Colonic mucosa (tissue), 4 donors: ENCODE results near the gene UNC45A. TPM values are rescaled to one million over a fixed set of nuclear protein-coding genes. Genes with fewer than 3 reads are reported as not detected.
"Not testable (repeated sequence)": the region's sequence is repeated elsewhere in the genome, so short reads cannot be mapped to it uniquely, and the experiment has no call there.

Experiments used
- DNase-seq: peaks from one replicate; pipeline ENCODE4 v3.0.0-alpha.2; 2020
- H3K27ac ChIP-seq: fragments of 200-600 bp; one replicate; pipeline ENCODE4 v1.8.0; 2021
- H3K27me3 ChIP-seq: fragments of 200-600 bp; one replicate; pipeline ENCODE4 v1.8.0; 2021
- H3K36me3 ChIP-seq: fragments of 200-600 bp; one replicate; pipeline ENCODE4 v1.8.0; 2021
- H3K4me1 ChIP-seq: fragments of 200-600 bp; one replicate; pipeline ENCODE4 v1.8.0; 2021; ENCODE audit warnings: mild to moderate bottlenecking
- H3K4me3 ChIP-seq: fragments of 200-600 bp; one replicate; pipeline ENCODE4 v1.8.0; 2021
- H3K9ac ChIP-seq, 2 donors: one replicate each; pipeline ENCODE4 v1.7.0; 2013; ENCODE audit warnings: control low read depth in 2 of 2, low read depth in 2 of 2, low read length in 2 of 2
- H3K9me3 ChIP-seq: fragments of 200-600 bp; one replicate; pipeline ENCODE4 v1.8.0; 2021
- intact Hi-C: fragments of 100-400 bp; cut with DNase I; formaldehyde crosslinking; loops from one replicate; pipeline ENCODE4 v1.14.1; 2022
- total RNA-seq, 2 donors: library from RNA; stranded (reverse); fragmentation: NEBNext Ultra II Directional in 1 of 2; extraction: Animal tissue kit (Norgen Biotek cat#: 25700) in 1 of 2; gene quantifications; one replicate each; pipeline ENCODE4 v1.2.1, GENCODE V29; 2021
- TF ChIP-seq, protein P1 (sequence below): fragments of 200-600 bp; IDR thresholded peaks from one replicate; pipeline ENCODE4 v1.8.0; 2022; ENCODE audit warnings: antibody characterized with exemption, mild to moderate bottlenecking
- donor health status: healthy.
- donor health status: DM: no; HTN: no; CAD: no.
- donor health status: DM: no; HTN: no; CAD: no.

Gene UNC45A
- total RNA-seq, 2 donors from 2014 or later: 60.7 to 74.5 TPM

DNA sequence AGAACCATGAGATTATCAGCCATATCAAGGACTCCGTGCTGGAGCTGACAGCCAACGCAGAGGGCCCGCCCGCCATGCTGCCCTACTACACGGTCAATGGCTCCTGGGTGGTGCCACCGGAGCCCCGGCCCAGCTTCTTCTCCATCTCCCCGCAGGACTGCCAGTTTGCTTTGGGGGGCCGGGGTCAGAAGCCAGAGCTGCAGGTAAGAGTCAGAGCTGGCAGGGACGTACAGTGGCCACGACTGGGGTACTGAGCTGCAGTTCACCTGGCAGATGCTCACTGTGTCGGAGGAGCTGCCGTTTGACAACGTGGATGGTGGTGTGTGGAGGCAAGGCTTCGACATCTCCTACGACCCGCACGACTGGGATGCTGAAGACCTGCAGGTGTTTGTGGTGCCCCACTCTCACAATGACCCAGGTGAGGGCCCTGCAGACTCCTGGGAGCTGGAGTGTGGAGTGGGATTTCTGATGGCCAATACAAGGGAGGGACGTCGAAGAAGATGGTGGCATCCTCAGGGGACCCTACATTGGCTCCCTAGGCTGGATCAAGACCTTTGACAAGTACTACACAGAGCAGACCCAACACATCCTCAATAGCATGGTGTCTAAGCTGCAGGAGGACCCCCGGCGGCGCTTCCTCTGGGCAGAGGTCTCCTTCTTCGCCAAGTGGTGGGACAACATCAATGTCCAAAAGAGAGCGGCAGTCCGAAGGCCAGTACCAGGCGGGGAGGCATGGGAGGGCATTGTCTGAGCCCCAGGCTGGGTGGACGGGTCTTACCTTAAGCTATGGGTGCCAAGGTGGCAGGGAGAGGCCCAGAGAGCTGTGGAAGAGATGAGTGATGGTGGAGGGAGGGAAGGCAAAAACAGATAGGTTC is 29.5 kb upstream of the UNC45A start:
- DNase-seq: no peak
- no peaks in the 10 kb centered on the region for H3K4me1 ChIP-seq
- intact Hi-C loops: no loop called here

DNA sequence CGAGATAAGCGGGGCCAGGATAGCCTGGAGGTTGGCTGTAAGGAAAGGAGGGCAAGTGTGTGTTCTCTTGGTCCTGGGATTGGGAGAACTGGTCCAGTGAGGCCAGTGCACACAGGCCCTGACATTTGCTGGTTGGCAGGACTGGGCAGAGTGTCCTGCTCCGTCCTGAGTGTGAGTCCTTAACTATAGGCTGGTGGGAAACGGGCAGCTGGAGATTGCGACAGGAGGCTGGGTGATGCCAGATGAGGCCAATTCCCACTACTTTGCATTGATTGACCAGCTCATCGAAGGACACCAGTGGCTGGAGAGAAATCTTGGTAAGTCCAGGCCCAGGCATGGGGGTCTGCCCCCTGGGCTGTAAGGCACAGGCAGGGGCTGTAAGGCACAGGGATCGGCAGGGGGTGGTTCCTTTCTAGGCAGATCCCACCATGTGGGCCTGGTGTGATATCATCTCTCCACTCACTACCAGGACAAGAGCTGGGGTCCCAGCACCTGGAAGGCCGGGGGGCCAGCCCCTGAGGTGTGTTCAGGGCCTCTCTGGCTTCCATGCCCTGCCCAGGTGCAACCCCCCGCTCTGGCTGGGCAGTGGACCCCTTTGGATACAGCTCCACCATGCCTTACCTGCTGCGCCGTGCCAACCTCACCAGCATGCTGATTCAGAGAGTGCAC is 28.8 kb upstream of the UNC45A start:
- Histone ChIP-seq H3K36me3 (peaks cover 27% of the 10 kb centered on the region), H3K27ac (no peak overlapping the region), H3K4me3 (no peak overlapping the region), H3K4me1 (no peaks in the 10 kb centered on the region), H3K9me3 (no peaks in the 10 kb centered on the region), H3K27me3 (no peaks in the 10 kb centered on the region), H3K9ac (no peak overlapping the region)
- intact Hi-C loops: no loop called here
- DNase-seq: no peak
- TF ChIP-seq, protein P1, sequence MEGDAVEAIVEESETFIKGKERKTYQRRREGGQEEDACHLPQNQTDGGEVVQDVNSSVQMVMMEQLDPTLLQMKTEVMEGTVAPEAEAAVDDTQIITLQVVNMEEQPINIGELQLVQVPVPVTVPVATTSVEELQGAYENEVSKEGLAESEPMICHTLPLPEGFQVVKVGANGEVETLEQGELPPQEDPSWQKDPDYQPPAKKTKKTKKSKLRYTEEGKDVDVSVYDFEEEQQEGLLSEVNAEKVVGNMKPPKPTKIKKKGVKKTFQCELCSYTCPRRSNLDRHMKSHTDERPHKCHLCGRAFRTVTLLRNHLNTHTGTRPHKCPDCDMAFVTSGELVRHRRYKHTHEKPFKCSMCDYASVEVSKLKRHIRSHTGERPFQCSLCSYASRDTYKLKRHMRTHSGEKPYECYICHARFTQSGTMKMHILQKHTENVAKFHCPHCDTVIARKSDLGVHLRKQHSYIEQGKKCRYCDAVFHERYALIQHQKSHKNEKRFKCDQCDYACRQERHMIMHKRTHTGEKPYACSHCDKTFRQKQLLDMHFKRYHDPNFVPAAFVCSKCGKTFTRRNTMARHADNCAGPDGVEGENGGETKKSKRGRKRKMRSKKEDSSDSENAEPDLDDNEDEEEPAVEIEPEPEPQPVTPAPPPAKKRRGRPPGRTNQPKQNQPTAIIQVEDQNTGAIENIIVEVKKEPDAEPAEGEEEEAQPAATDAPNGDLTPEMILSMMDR: no peak

More for the DNA sequence above, 29.5 kb upstream of the UNC45A start:
- H3K4me3 ChIP-seq: no peak overlapping the region
- no peak overlapping the region for H3K27ac ChIP-seq
- H3K9ac ChIP-seq: no peak overlapping the region
- H3K27me3 ChIP-seq: no peaks in the 10 kb centered on the region
- no peaks in the 10 kb centered on the region for H3K9me3 ChIP-seq
- peaks cover 20% of the 10 kb centered on the region for H3K36me3 ChIP-seq
- TF ChIP-seq, protein P1: no peak

DNA sequence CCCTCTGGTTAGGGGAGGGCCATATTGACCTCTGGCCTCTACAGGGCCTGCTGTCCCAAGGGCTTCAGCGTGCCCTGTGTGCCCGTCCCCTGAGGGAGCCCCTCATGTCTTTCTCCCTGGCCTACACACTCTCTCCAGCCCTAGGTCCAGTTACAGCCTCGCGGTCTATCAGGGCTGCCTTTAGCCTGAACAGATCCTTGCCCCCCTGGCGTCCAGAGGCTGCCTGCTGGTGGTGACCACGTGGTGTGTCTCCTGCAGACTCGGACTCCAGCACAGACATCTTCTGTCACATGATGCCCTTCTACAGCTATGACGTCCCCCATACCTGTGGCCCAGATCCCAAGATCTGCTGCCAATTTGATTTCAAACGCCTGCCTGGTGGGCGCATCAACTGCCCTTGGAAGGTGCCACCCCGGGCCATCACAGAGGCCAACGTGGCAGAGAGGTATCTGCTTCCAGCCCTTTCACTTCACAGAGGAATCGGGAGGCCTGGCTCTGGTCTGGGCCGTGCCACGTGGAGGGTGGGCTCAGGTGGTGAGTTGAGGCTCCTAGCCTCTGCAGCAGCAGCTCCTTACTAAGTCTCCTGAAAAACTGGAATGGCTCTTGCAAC is 27.9 kb upstream of the UNC45A start:
- Histone ChIP-seq H3K36me3 (peaks cover 36% of the 10 kb centered on the region), H3K27ac (no peak overlapping the region), H3K9me3 (no peaks in the 10 kb centered on the region), H3K27me3 (no peaks in the 10 kb centered on the region), H3K4me3 (no peak overlapping the region), H3K4me1 (no peaks in the 10 kb centered on the region), H3K9ac (no peak overlapping the region)
- DNase-seq: no peak
- TF ChIP-seq, protein P1: no peak
- intact Hi-C loops: no loop called here

DNA sequence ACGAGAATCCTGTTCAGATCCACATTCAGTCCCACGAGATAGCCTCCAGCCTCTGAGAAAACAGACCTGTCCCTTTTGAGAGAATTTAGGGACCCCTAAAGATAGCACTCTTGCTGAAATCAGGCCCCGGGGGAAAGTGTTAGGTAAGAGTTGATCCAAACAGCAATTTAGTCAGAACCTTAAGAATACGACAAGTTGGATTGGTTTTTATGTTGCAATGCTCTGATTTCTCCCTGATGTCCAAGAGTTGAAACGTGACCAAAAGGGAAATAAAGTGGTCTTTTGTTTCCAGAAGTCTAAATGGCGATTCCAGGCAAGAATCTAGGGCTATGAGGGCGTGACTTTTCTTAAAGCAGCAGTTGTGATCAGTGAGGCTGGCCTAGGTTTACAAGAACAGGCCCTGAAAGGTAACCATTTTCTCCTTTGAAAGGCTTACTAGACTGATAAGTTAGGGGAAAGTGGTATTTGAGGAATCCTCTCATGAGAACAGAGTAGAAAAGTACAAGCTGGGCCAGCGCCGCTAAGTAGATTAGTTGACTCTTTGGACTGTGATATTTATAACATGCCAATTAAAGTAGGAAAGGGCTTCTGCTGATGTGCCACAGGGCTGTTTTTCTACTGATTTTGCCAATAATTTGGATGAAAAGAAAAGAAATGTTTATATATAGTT is 27.1 kb upstream of the UNC45A start:
- no peaks in the 10 kb centered on the region for H3K9me3 ChIP-seq
- H3K4me1 ChIP-seq: no peaks in the 10 kb centered on the region
- DNase-seq: no peak
- intact Hi-C loops: no loop called here
- H3K27me3 ChIP-seq: no peaks in the 10 kb centered on the region
- no peak overlapping the region for H3K9ac ChIP-seq
- H3K4me3 ChIP-seq: no peak overlapping the region
- H3K36me3 ChIP-seq: peaks cover 42% of the 10 kb centered on the region
- H3K27ac ChIP-seq: no peak overlapping the region
- TF ChIP-seq, protein P1: no peak

DNA sequence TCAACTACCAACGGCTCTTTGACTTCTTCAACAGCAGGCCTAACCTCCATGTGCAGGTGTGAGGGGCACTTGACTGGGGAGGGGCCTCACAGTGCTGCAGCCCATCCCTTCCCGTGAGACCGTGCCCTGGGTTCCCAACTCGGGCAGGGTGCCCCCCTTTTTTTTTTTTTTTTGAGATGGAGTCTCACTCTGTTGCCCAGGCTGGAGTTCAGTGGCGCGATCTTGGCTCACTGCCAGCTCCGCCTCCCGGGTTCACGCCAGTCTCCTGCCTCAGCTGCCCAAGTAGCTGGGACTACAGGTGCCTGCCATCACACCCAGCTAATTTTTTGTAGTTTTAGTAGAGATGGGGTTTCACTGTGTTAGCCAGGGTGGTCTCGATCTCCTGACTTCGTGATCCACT is 25.6 kb upstream of the UNC45A start:
- H3K4me3 ChIP-seq, H3K27ac ChIP-seq, intact Hi-C loops, DNase-seq, H3K4me1 ChIP-seq, H3K9ac ChIP-seq, H3K9me3 ChIP-seq, H3K27me3 ChIP-seq: not testable (repeated sequence)
- peaks cover 42% of the 10 kb centered on the region for H3K36me3 ChIP-seq
